Osteoblast (primary cell): ENCODE results near the gene PNKD. TPM values are rescaled to one million over a fixed set of nuclear protein-coding genes. Genes with fewer than 3 reads are reported as not detected.

Experiments used
- DNase-seq: peaks from one replicate; pipeline ENCODE4 v3.0.0; 2011; ENCODE audit warnings: low spot score, mixed read lengths; ENCODE audit not compliant: insufficient read length; ENCODE audit errors: missing footprints
- H2AFZ ChIP-seq: 2 replicates; pipeline ENCODE4 v1.6.0; 2011; ENCODE audit warnings: mild to moderate bottlenecking, low read length
- H3K27ac ChIP-seq: 2 replicates; pipeline ENCODE4 v1.5.1; 2011; ENCODE audit warnings: mild to moderate bottlenecking, low read depth, low read length, moderate library complexity
- H3K27me3 ChIP-seq: 2 replicates; pipeline ENCODE4 v1.6.0; 2012; ENCODE audit warnings: mild to moderate bottlenecking, control low read depth, inconsistent platforms, low read length, moderate library complexity; ENCODE audit not compliant: insufficient read depth
- H3K36me3 ChIP-seq: 2 replicates; pipeline ENCODE4 v1.5.1; 2011; ENCODE audit warnings: mild to moderate bottlenecking, low read length, control low read depth, moderate library complexity; ENCODE audit not compliant: insufficient read depth
- H3K4me1 ChIP-seq: 2 replicates; pipeline ENCODE4 v1.5.1; 2011; ENCODE audit warnings: mild to moderate bottlenecking, low read length, control low read depth, moderate library complexity; ENCODE audit not compliant: insufficient read depth
- H3K4me2 ChIP-seq: 2 replicates; pipeline ENCODE4 v1.6.0; 2011; ENCODE audit warnings: mild to moderate bottlenecking, low read length; ENCODE audit not compliant: insufficient read depth
- H3K4me3 ChIP-seq: fragments of 200-600 bp; sonication (generic); 3 replicates; pipeline ENCODE4 v1.5.1; 2012; ENCODE audit warnings: mild to moderate bottlenecking, low read length, inconsistent platforms; ENCODE audit not compliant: insufficient read depth
- H3K79me2 ChIP-seq: 2 replicates; pipeline ENCODE4 v1.6.0; 2012; ENCODE audit warnings: mild to moderate bottlenecking, low read length, control low read depth, inconsistent platforms; ENCODE audit not compliant: insufficient read depth
- H3K9me3 ChIP-seq: 2 replicates; pipeline ENCODE4 v1.5.1; 2011; ENCODE audit warnings: low read depth, low read length, control low read depth
- H4K20me1 ChIP-seq: 2 replicates; pipeline ENCODE4 v1.6.0; 2012; ENCODE audit warnings: mild to moderate bottlenecking, low read length, control low read depth; ENCODE audit not compliant: insufficient read depth
- CTCF ChIP-seq: IDR thresholded peaks from 2 replicates; pipeline ENCODE4 v1.5.1; 2011; ENCODE audit warnings: mild to moderate bottlenecking, low read depth, low read length, moderate library complexity; ENCODE audit errors: extremely low read depth
- total RNA-seq: library from RNA; depleted of rRNA; stranded (reverse); fragments of >200 nt; gene quantifications from 2 replicates; pipeline ENCODE4 v1.2.3, GENCODE V29; 2012

PNKD gene
- total RNA-seq, 1 donor, result 23.2 TPM

GRCh38 chr2:218345491-218346236 is 75.3 kb downstream of the PNKD start:
- Histone ChIP-seq H3K4me2 (no peak overlapping the region), H3K36me3 (no peaks in the 10 kb centered on the region), H3K79me2 (no peaks in the 10 kb centered on the region), H3K27ac (no peak overlapping the region), H3K4me3 (no peak overlapping the region), H4K20me1 (peaks cover 6% of the 10 kb centered on the region), H3K27me3 (no peaks in the 10 kb centered on the region), H2AFZ (no peak overlapping the region), H3K9me3 (no peaks in the 10 kb centered on the region), H3K4me1 (peaks cover 17% of the 10 kb centered on the region)
- TF ChIP-seq CTCF, result no peak
- DNase-seq, result peak; percentile 90

GRCh38 chr2:218347172-218347571 is 76.9 kb downstream of the PNKD start:
- no peak for TF ChIP-seq CTCF
- H3K4me3 ChIP-seq, result no peak overlapping the region
- no peak overlapping the region for H3K27ac ChIP-seq
- peaks cover 6% of the 10 kb centered on the region for H4K20me1 ChIP-seq
- peaks cover 17% of the 10 kb centered on the region for H3K4me1 ChIP-seq
- no peaks in the 10 kb centered on the region for H3K27me3 ChIP-seq
- DNase-seq, result peak; percentile 6
- H3K9me3 ChIP-seq, result peaks cover 5% of the 10 kb centered on the region
- H3K79me2 ChIP-seq, result no peaks in the 10 kb centered on the region
- no peaks in the 10 kb centered on the region for H3K36me3 ChIP-seq
- H2AFZ ChIP-seq, result no peak overlapping the region
- H3K4me2 ChIP-seq, result no peak overlapping the region

GRCh38 chr2:218354045-218354444 is 83.7 kb downstream of the PNKD start:
- Histone ChIP-seq H3K4me3 (no peak overlapping the region), H3K27ac (no peak overlapping the region), H3K27me3 (no peaks in the 10 kb centered on the region), H3K9me3 (peaks cover 5% of the 10 kb centered on the region), H4K20me1 (no peaks in the 10 kb centered on the region), H2AFZ (no peak overlapping the region), H3K36me3 (no peaks in the 10 kb centered on the region), H3K79me2 (no peaks in the 10 kb centered on the region), H3K4me1 (no peaks in the 10 kb centered on the region), H3K4me2 (no peak overlapping the region)
- no peak for TF ChIP-seq CTCF
- no peak for DNase-seq

- Histone ChIP-seq H4K20me1 (no peaks in the 10 kb centered on the region), H3K4me1 (no peaks in the 10 kb centered on the region), H3K27me3 (no peaks in the 10 kb centered on the region), H3K4me3 (no peak overlapping the region), H3K79me2 (no peaks in the 10 kb centered on the region), H3K9me3 (peaks cover 5% of the 10 kb centered on the region), H3K36me3 (no peaks in the 10 kb centered on the region), H3K27ac (no peak overlapping the region), H2AFZ (no peak overlapping the region), H3K4me2 (no peak overlapping the region)
- DNase-seq, result no peak
- no peak for TF ChIP-seq CTCF
Observed at GRCh38 chr2:218354850-218355443, 84.6 kb downstream of the PNKD start.
